WTC11 (cell line): Measurements from ENCODE around the gene CFAP299. TPM values are rescaled to one million over a fixed set of nuclear protein-coding genes. Genes with fewer than 3 reads are reported as not detected.

Source experiments
- ATAC-seq: fragments of 200-7000 bp; cut with Tn5 transposase; 2 replicates; pipeline ENCODE4 v1.10.0; 2021; ENCODE audit warnings: mild to moderate bottlenecking, moderate library complexity
- CTCF ChIA-PET: fragments of 300-600 bp; sonication (Branson Sonifier 250); formaldehyde crosslinking; loops from one replicate; lab custom pipeline; 2021; ENCODE audit warnings: antibody characterized with exemption; lab: Charles Lee
- POLR2A ChIA-PET: fragments of 350-600 bp; sonication (Branson Sonifier 250); formaldehyde crosslinking; loops from one replicate; lab custom pipeline; 2021; ENCODE audit warnings: antibody characterized with exemption; lab: Charles Lee
- DNase-seq: peaks from one replicate; pipeline ENCODE4 v3.0.0; 2021; ENCODE audit warnings: low spot score
- H3K27ac Mint-ChIP-seq: 2 replicates; pipeline ENCODE4 v1.8.0; 2021; ENCODE audit warnings: mixed read lengths
- H3K27me3 Mint-ChIP-seq: 2 replicates; pipeline ENCODE4 v1.8.0; 2021; ENCODE audit warnings: low read depth, mild to moderate bottlenecking, moderate library complexity, mixed read lengths
- H3K36me3 Mint-ChIP-seq: 2 replicates; pipeline ENCODE4 v1.8.0; 2021; ENCODE audit warnings: mixed read lengths
- H3K4me1 Mint-ChIP-seq: 2 replicates; pipeline ENCODE4 v1.8.0; 2022; ENCODE audit warnings: mixed read lengths
- H3K4me3 Mint-ChIP-seq: 2 replicates; pipeline ENCODE4 v1.8.0; 2021; ENCODE audit warnings: mild to moderate bottlenecking, moderate library complexity, mixed read lengths
- H3K9me3 Mint-ChIP-seq: 2 replicates; pipeline ENCODE4 v1.8.0; 2021; ENCODE audit warnings: mixed read lengths
- CREB1 ChIP-seq: sonication (generic); formaldehyde crosslinking; IDR thresholded peaks from 2 replicates; pipeline ENCODE4 v1.8.0; 2023; ENCODE audit warnings: mild to moderate bottlenecking, missing genetic modification reagents
- CTCF ChIP-seq: fragments of 200-600 bp; IDR thresholded peaks from 2 replicates; pipeline ENCODE4 v1.8.0; 2022; ENCODE audit warnings: antibody characterized with exemption
- ESRRA ChIP-seq: sonication (generic); formaldehyde crosslinking; IDR thresholded peaks from 2 replicates; pipeline ENCODE4 v1.8.1; 2022; ENCODE audit warnings: mild to moderate bottlenecking, missing genetic modification reagents, borderline replicate concordance
- ETV6 ChIP-seq: sonication (generic); formaldehyde crosslinking; IDR thresholded peaks from 2 replicates; pipeline ENCODE4 v1.8.1; 2022; ENCODE audit warnings: mild to moderate bottlenecking, missing genetic modification reagents
- FOXK1 ChIP-seq: sonication (generic); formaldehyde crosslinking; IDR thresholded peaks from 2 replicates; pipeline ENCODE4 v1.8.0; 2022; ENCODE audit warnings: mild to moderate bottlenecking, moderate library complexity, missing genetic modification reagents
- FOXP1 ChIP-seq: sonication (generic); formaldehyde crosslinking; IDR thresholded peaks from 2 replicates; pipeline ENCODE4 v1.8.0; 2022; ENCODE audit warnings: missing genetic modification reagents, mild to moderate bottlenecking, moderate library complexity, borderline replicate concordance
- GABPB1 ChIP-seq: sonication (generic); formaldehyde crosslinking; IDR thresholded peaks from 2 replicates; pipeline ENCODE4 v1.8.1; 2023; ENCODE audit warnings: mild to moderate bottlenecking, missing genetic modification reagents
- JAZF1 ChIP-seq: fragments of 250-450 bp; sonication (Bioruptor Pico); IDR thresholded peaks from 2 replicates; pipeline ENCODE4 v1.9.0; 2021; ENCODE audit warnings: moderate library complexity, mild to moderate bottlenecking, inconsistent platforms
- KAT7 ChIP-seq: sonication (generic); formaldehyde crosslinking; IDR thresholded peaks from 2 replicates; pipeline ENCODE4 v1.8.1; 2023; ENCODE audit warnings: missing genetic modification reagents, mild to moderate bottlenecking, borderline replicate concordance
- MLX ChIP-seq: sonication (generic); formaldehyde crosslinking; IDR thresholded peaks from 2 replicates; pipeline ENCODE4 v1.8.1; 2023; ENCODE audit warnings: mild to moderate bottlenecking, missing genetic modification reagents, moderate library complexity
- MYBL2 ChIP-seq: sonication (generic); formaldehyde crosslinking; IDR thresholded peaks from 2 replicates; pipeline ENCODE4 v1.8.1; 2023; ENCODE audit warnings: mild to moderate bottlenecking, moderate library complexity, missing genetic modification reagents
- NFYB ChIP-seq: sonication (generic); formaldehyde crosslinking; conservative IDR thresholded peaks from 2 replicates; pipeline ENCODE4 v1.8.0; 2022; ENCODE audit warnings: low read depth, missing genetic modification reagents
- NR3C1 ChIP-seq: sonication (generic); formaldehyde crosslinking; conservative IDR thresholded peaks from 2 replicates; pipeline ENCODE4 v1.8.1; 2023; ENCODE audit warnings: low read depth, mild to moderate bottlenecking, missing genetic modification reagents
- OVOL2 ChIP-seq: fragments of 250-450 bp; sonication (Bioruptor Pico); IDR thresholded peaks from 2 replicates; pipeline ENCODE4 v1.9.0; 2021; ENCODE audit warnings: mild to moderate bottlenecking, borderline replicate concordance
- SMAD4 ChIP-seq: sonication (generic); formaldehyde crosslinking; IDR thresholded peaks from 2 replicates; pipeline ENCODE4 v1.8.0; 2022; ENCODE audit warnings: mild to moderate bottlenecking, missing genetic modification reagents
- TEAD1 ChIP-seq: sonication (generic); formaldehyde crosslinking; IDR thresholded peaks from 2 replicates; pipeline ENCODE4 v1.8.0; 2022; ENCODE audit warnings: mild to moderate bottlenecking, missing genetic modification reagents
- USF1 ChIP-seq: sonication (generic); formaldehyde crosslinking; IDR thresholded peaks from 2 replicates; pipeline ENCODE4 v1.8.0; 2022; ENCODE audit warnings: mild to moderate bottlenecking, missing genetic modification reagents
- USF2 ChIP-seq: sonication (generic); formaldehyde crosslinking; IDR thresholded peaks from 2 replicates; pipeline ENCODE4 v1.8.1; 2023; ENCODE audit warnings: mild to moderate bottlenecking, missing genetic modification reagents, moderate library complexity
- ZBTB21 ChIP-seq: sonication (generic); formaldehyde crosslinking; IDR thresholded peaks from 2 replicates; pipeline ENCODE4 v1.8.1; 2023; ENCODE audit warnings: mild to moderate bottlenecking, missing genetic modification reagents, borderline replicate concordance
- ZNF425 ChIP-seq: fragments of 250-450 bp; sonication (Bioruptor Pico); conservative IDR thresholded peaks from 2 replicates; pipeline ENCODE4 v1.9.0; 2021; ENCODE audit warnings: mild to moderate bottlenecking
- ZNF512 ChIP-seq: sonication (generic); formaldehyde crosslinking; IDR thresholded peaks from 2 replicates; pipeline ENCODE4 v1.8.1; 2022; ENCODE audit warnings: missing genetic modification reagents, borderline replicate concordance
- ZNF532 ChIP-seq: fragments of 250-450 bp; sonication (Bioruptor Pico); IDR thresholded peaks from 2 replicates; pipeline ENCODE4 v1.9.0; 2021; ENCODE audit warnings: mild to moderate bottlenecking, borderline replicate concordance
- ZNF671 ChIP-seq: fragments of 250-450 bp; sonication (Bioruptor Pico); IDR thresholded peaks from 2 replicates; pipeline ENCODE4 v1.8.0; 2021; ENCODE audit warnings: mild to moderate bottlenecking
- total RNA-seq: library from RNA; stranded (reverse); gene quantifications from 3 replicates; pipeline ENCODE4 v1.2.3, GENCODE V29; 2021

The CFAP299 gene
- total RNA-seq, 1 experiment from 2014 or later: not detected

GRCh38 chr4:80463509-80463908, 128.0 kb downstream of the CFAP299 start:
- H3K27ac Mint-ChIP-seq: no peak overlapping the region
- POLR2A ChIA-PET: no interaction called here
- TF ChIP-seq NR3C1 (CRISPR knock-in tag): no peak
- TF ChIP-seq OVOL2: no peak
- no peak for TF ChIP-seq SMAD4
- TF ChIP-seq CREB1: no peak
- TF ChIP-seq USF2 (CRISPR knock-in tag): no peak
- TF ChIP-seq ETV6: no peak
- TF ChIP-seq FOXK1 (CRISPR knock-in tag): no peak
- no peak for TF ChIP-seq NFYB (CRISPR knock-in tag)
- no peak for TF ChIP-seq ZNF512 (CRISPR knock-in tag)
- TF ChIP-seq MYBL2: no peak
- no peak for TF ChIP-seq CTCF
- TF ChIP-seq MLX (CRISPR knock-in tag): no peak
- TF ChIP-seq FOXP1 (CRISPR knock-in tag): no peak
- TF ChIP-seq ZBTB21: no peak
- TF ChIP-seq JAZF1 (CRISPR knock-in tag): no peak
- H3K27me3 Mint-ChIP-seq: no peaks in the 10 kb centered on the region
- no peaks in the 10 kb centered on the region for H3K36me3 Mint-ChIP-seq
- CTCF ChIA-PET: no interaction called here
- DNase-seq (no peak), ATAC-seq (no peak)
- H3K9me3 Mint-ChIP-seq: peaks cover 19% of the 10 kb centered on the region
- H3K4me1 Mint-ChIP-seq: peaks cover 46% of the 10 kb centered on the region
- H3K4me3 Mint-ChIP-seq: no peak overlapping the region

GRCh38 chr4:80465238-80465637, 129.7 kb downstream of the CFAP299 start:
- CTCF ChIA-PET: no interaction called here
- POLR2A ChIA-PET: no interaction called here

More at GRCh38 chr4:80465238-80465637, 129.7 kb downstream of the CFAP299 start:
- Mint-ChIP-seq H3K4me1 (peaks cover 43% of the 10 kb centered on the region), H3K27me3 (no peaks in the 10 kb centered on the region), H3K27ac (no peak overlapping the region; the same call in 1 of the 2 replicates), H3K36me3 (no peaks in the 10 kb centered on the region), H3K4me3 (no peak overlapping the region), H3K9me3 (peaks cover 19% of the 10 kb centered on the region)
- TF ChIP-seq ZNF671 (CRISPR knock-in tag) (no peak), ZNF425 (CRISPR knock-in tag) (no peak), MYBL2 (no peak), ESRRA (CRISPR knock-in tag) (no peak), ZNF532 (CRISPR knock-in tag) (no peak), JAZF1 (CRISPR knock-in tag) (no peak), KAT7 (CRISPR knock-in tag) (no peak), USF1 (CRISPR knock-in tag) (no peak), TEAD1 (CRISPR knock-in tag) (no peak), GABPB1 (CRISPR knock-in tag) (no peak)
- DNase-seq (no peak), ATAC-seq (peak; percentile 69)
